ENCODE data around the gene CHAC2.
"Not testable (repeated sequence)": the region's sequence is repeated elsewhere in the genome, so short reads cannot be mapped to it uniquely, and the experiment has no call there.

The CHAC2 gene

DNA sequence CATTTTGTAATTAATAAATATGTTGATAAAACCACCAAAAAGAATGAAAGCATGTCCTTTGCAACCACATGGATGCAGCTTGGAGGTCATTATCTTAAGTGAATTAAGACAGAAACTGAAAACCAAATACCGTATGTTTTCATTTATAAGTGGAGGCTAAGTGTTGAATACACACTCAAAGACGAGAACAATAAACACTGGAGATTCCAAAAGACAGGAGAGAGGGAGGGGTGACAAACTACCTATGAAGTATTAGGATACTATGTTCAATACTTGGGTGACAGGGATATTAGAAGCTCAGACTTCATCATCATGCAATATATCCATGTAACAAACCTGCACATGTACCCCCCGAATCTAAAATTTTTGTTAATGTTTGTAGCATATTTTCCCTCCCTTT is 26.2 kb downstream of the CHAC2 start:
- Histone ChIP-seq H3K9me3 (ENCODE audit: control insufficient read depth, insufficient read depth, low read depth, low read length) (no peaks in the 10 kb centered on the region), H3K9ac (ENCODE audit: low read length) (no peak overlapping the region), H3K27me3 (ENCODE audit: control insufficient read depth, insufficient read depth, low read length) (no peaks in the 10 kb centered on the region), H3K4me1 (ENCODE audit: control insufficient read depth, insufficient read depth, low read length) (no peaks in the 10 kb centered on the region), H3K27ac (ENCODE audit: low read depth, low read length) (no peak overlapping the region), H3K36me3 (ENCODE audit: control insufficient read depth, insufficient read depth, low read length) (peaks cover 36% of the 10 kb centered on the region), H3K4me3 (ENCODE audit: low read depth, low read length) (no peak overlapping the region)

DNA sequence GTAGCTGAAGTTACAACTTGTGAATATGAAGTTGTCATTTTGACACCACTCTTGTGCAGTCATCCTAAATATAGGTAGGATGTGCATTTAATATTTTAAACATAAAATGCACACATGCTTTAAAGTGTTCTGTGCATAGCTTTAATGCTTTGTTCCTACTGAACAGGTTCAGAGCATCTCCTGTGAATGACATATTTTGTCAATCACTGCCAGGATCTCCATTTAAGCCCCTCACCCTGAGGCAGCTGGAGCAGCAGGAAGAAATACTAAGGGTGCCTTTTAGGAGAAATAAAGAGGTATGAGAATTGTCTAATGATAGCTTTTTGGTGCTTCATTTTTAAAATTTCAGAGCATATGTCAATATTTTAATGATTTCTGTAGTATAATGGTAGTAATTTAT is 33.9 kb downstream of the CHAC2 start:
- H3K9me3 ChIP-seq (ENCODE audit: control insufficient read depth, insufficient read depth, low read depth, low read length): no peaks in the 10 kb centered on the region
- H3K27ac ChIP-seq (ENCODE audit: low read depth, low read length): no peak overlapping the region
- peaks cover 72% of the 10 kb centered on the region for H3K36me3 ChIP-seq (ENCODE audit: control insufficient read depth, insufficient read depth, low read length)
- H3K4me3 ChIP-seq (ENCODE audit: low read depth, low read length): no peak overlapping the region
- H3K9ac ChIP-seq (ENCODE audit: low read length): no peak overlapping the region
- no peaks in the 10 kb centered on the region for H3K27me3 ChIP-seq (ENCODE audit: control insufficient read depth, insufficient read depth, low read length)
- H3K4me1 ChIP-seq (ENCODE audit: control insufficient read depth, insufficient read depth, low read length): no peaks in the 10 kb centered on the region

DNA sequence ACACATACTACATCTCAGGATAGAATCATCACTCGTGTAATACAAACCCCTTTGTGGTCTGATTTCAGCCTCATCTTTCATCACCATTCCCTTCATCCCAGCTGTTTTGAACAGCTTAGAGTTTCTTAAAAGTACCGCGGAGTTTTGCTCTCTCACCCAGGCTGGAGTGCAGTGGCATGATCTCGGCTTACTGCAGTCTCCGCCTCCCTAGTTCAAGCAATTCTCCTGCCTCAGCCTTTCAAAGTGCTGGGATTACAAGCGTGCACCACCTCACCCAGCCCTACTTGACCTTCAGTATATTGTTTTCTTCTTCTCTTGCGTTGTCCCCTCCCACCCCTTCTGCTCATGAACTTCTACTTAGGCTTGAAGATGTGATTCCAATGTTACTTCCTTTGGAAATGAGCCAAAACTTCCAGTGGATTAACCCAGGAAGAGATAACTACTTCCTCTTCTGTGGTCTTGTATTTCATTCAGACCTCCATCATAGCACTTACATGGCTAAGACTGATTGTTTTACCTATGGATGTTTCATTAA is 35.1 kb downstream of the CHAC2 start:
- Histone ChIP-seq H3K27me3 (ENCODE audit: control insufficient read depth, insufficient read depth, low read length) (no peaks in the 10 kb centered on the region), H3K9me3 (ENCODE audit: control insufficient read depth, insufficient read depth, low read depth, low read length) (no peaks in the 10 kb centered on the region), H3K9ac (ENCODE audit: low read length) (no peak overlapping the region), H3K4me1 (ENCODE audit: control insufficient read depth, insufficient read depth, low read length) (no peaks in the 10 kb centered on the region), H3K27ac (ENCODE audit: low read depth, low read length) (no peak overlapping the region), H3K4me3 (ENCODE audit: low read depth, low read length) (no peak overlapping the region), H3K36me3 (ENCODE audit: control insufficient read depth, insufficient read depth, low read length) (peaks cover 72% of the 10 kb centered on the region)

DNA sequence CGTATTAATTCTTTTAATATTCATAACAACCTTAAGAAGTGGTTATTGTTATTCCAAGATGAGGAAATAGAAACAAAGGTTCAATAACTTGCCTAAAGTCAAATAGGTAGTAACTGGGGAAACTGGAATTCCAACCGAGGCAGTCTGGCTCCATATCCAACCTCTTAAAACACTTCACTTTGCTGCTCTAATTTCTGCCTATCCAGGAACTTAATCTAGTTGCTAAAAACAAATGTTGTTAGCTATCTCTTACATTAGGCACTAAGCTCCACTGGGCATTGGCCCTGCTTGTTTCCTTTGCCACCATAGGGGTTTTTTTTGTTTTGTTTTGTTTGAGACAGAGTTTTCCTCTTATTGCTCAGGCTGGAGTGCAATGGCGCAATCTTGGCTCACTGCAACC is 44.0 kb downstream of the CHAC2 start:
- no peak overlapping the region for H3K9ac ChIP-seq (ENCODE audit: low read length)
- no peaks in the 10 kb centered on the region for H3K4me1 ChIP-seq (ENCODE audit: control insufficient read depth, insufficient read depth, low read length)
- H3K27me3 ChIP-seq (ENCODE audit: control insufficient read depth, insufficient read depth, low read length): no peaks in the 10 kb centered on the region
- H3K4me3 ChIP-seq (ENCODE audit: low read depth, low read length): no peak overlapping the region
- H3K36me3 ChIP-seq (ENCODE audit: control insufficient read depth, insufficient read depth, low read length): peaks cover 87% of the 10 kb centered on the region
- H3K27ac ChIP-seq (ENCODE audit: low read depth, low read length): no peak overlapping the region
- no peaks in the 10 kb centered on the region for H3K9me3 ChIP-seq (ENCODE audit: control insufficient read depth, insufficient read depth, low read depth, low read length)

DNA sequence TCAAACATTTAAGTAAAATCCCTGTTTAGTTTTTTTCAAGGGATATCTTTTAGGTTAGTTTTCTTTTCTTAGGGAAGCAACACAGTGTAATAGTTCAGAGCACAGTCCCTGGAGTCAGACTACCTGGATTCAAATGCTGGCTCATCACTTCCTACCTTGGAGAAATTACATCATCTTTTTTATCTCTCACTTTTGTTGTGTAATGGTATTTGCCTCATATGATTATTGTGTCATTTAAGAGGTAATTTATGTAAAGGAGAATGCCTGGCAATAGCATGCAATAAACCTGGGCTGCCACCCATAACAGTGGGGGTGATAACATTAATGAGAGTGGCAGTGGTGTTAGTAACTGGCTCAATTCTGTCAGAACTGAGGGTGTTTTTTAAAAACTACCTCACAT is 45.5 kb downstream of the CHAC2 start:
- no peak overlapping the region for H3K4me3 ChIP-seq (ENCODE audit: low read depth, low read length)
- H3K9me3 ChIP-seq (ENCODE audit: control insufficient read depth, insufficient read depth, low read depth, low read length): no peaks in the 10 kb centered on the region
- H3K4me1 ChIP-seq (ENCODE audit: control insufficient read depth, insufficient read depth, low read length): no peaks in the 10 kb centered on the region
- no peak overlapping the region for H3K9ac ChIP-seq (ENCODE audit: low read length)
- no peak overlapping the region for H3K27ac ChIP-seq (ENCODE audit: low read depth, low read length)
- no peaks in the 10 kb centered on the region for H3K27me3 ChIP-seq (ENCODE audit: control insufficient read depth, insufficient read depth, low read length)
- H3K36me3 ChIP-seq (ENCODE audit: control insufficient read depth, insufficient read depth, low read length): peaks cover 78% of the 10 kb centered on the region

DNA sequence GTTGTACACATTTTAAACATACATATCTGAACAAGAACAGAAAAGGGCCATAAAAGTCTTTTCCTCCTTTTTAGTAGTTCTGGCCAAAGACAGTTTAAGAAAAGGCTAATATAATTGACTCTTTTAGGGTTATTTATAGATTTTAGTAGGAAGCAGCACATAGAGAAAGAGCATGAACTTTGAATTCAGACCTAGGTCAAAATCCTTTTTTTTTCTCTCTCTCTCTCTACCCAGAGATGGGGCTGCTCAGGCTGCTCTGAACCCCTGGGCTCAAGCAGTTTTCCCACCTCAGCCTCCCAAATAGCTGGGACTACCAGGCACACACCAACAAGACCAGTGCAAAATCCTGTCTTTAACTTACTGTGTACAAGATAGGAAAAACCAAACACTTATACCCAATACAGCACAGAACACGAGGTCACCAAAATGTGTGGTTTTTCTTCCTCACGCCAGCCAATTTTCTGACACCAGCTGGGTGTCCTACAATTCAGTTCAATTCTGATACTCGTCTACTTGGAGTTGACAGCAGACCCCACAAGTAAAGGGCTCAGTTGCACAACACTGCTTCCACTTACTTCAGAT is 51.3 kb downstream of the CHAC2 start:
- peaks cover 6% of the 10 kb centered on the region; the same call in 1 of the 2 replicates for H3K4me1 ChIP-seq (ENCODE audit: control insufficient read depth, insufficient read depth, low read length)
- H3K9ac ChIP-seq (ENCODE audit: low read length): no peak overlapping the region
- no peaks in the 10 kb centered on the region for H3K9me3 ChIP-seq (ENCODE audit: control insufficient read depth, insufficient read depth, low read depth, low read length)
- peaks cover 34% of the 10 kb centered on the region for H3K36me3 ChIP-seq (ENCODE audit: control insufficient read depth, insufficient read depth, low read length)
- no peak overlapping the region for H3K27ac ChIP-seq (ENCODE audit: low read depth, low read length)
- no peaks in the 10 kb centered on the region for H3K27me3 ChIP-seq (ENCODE audit: control insufficient read depth, insufficient read depth, low read length)
- H3K4me3 ChIP-seq (ENCODE audit: low read depth, low read length): no peak overlapping the region

DNA sequence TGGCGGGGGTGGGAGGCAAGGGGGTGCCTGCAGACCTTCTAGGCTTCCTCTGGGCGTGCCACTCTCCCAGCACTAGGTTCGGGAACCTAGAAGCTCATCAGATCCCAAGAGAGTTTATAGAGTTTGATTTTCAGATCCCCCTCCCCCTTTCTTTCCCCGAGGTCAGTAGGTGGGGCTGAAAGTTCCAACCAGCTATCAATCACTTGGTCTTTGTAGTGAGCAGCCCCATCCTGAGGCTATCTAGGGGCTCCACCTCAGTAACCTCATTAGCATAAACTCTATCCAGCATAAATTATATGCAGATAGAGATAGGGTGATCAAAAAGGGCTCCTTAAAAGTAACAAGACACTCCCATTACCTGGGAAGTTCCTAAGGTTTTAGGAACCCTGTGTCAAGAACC is 52.0 kb downstream of the CHAC2 start:
- no peaks in the 10 kb centered on the region for H3K27me3 ChIP-seq (ENCODE audit: control insufficient read depth, insufficient read depth, low read length)
- H3K9ac ChIP-seq (ENCODE audit: low read length): no peak overlapping the region
- no peak overlapping the region for H3K4me3 ChIP-seq (ENCODE audit: low read depth, low read length)
- no peaks in the 10 kb centered on the region for H3K9me3 ChIP-seq (ENCODE audit: control insufficient read depth, insufficient read depth, low read depth, low read length)
- H3K36me3 ChIP-seq (ENCODE audit: control insufficient read depth, insufficient read depth, low read length): peaks cover 29% of the 10 kb centered on the region
- no peak overlapping the region for H3K27ac ChIP-seq (ENCODE audit: low read depth, low read length)
- H3K4me1 ChIP-seq (ENCODE audit: control insufficient read depth, insufficient read depth, low read length): peaks cover 6% of the 10 kb centered on the region; the same call in 1 of the 2 replicates

DNA sequence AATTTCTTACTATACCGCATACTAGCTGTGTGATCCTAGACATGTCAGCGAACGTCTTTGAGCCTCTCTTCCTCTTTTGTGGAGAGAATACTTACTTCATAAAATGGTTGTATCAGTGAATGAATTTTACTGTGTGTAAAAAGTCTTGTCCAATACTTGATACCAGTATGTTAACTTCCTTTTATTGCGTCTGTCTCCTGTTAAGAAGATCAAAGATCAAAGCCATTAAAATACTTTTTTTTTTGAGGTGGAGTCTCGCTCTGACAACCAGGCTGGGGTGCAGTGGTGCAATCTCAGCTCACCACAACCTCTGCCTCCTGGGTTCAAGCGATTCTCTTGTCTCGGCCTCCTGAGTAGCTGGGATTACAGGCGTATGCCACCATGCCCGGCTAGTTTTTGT is 52.4 kb downstream of the CHAC2 start:
- Histone ChIP-seq H3K4me3 (ENCODE audit: low read depth, low read length) (no peak overlapping the region), H3K9ac (ENCODE audit: low read length) (no peak overlapping the region), H3K9me3 (ENCODE audit: control insufficient read depth, insufficient read depth, low read depth, low read length) (no peaks in the 10 kb centered on the region), H3K27me3 (ENCODE audit: control insufficient read depth, insufficient read depth, low read length) (no peaks in the 10 kb centered on the region), H3K4me1 (ENCODE audit: control insufficient read depth, insufficient read depth, low read length) (peaks cover 6% of the 10 kb centered on the region; the same call in 1 of the 2 replicates), H3K36me3 (ENCODE audit: control insufficient read depth, insufficient read depth, low read length) (peaks cover 27% of the 10 kb centered on the region), H3K27ac (ENCODE audit: low read depth, low read length) (no peak overlapping the region)

DNA sequence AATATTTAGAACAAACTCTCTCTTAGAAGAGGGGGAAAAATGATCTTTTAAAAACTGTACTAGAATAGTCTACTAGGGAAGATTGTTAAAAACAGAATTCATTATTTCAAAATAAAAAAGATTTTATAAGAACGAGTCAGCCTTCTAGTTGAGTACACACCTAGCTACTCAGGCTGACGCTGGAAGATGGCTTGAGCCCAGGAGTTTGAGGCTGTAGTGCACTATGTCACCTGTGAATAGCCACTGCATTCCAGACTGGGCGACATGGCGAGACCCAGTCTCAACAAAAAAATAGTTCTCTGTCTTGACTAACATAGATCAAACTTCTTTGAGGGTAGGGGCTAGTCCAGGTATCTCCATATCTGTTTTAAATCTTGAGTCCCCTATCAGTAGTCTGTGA is 53.1 kb downstream of the CHAC2 start:
- no peak overlapping the region for H3K27ac ChIP-seq (ENCODE audit: low read depth, low read length)
- H3K9ac ChIP-seq (ENCODE audit: low read length): no peak overlapping the region
- no peak overlapping the region for H3K4me3 ChIP-seq (ENCODE audit: low read depth, low read length)
- H3K9me3 ChIP-seq (ENCODE audit: control insufficient read depth, insufficient read depth, low read depth, low read length): no peaks in the 10 kb centered on the region
- no peaks in the 10 kb centered on the region for H3K27me3 ChIP-seq (ENCODE audit: control insufficient read depth, insufficient read depth, low read length)
- H3K36me3 ChIP-seq (ENCODE audit: control insufficient read depth, insufficient read depth, low read length): peaks cover 21% of the 10 kb centered on the region
- peaks cover 6% of the 10 kb centered on the region; the same call in 1 of the 2 replicates for H3K4me1 ChIP-seq (ENCODE audit: control insufficient read depth, insufficient read depth, low read length)

DNA sequence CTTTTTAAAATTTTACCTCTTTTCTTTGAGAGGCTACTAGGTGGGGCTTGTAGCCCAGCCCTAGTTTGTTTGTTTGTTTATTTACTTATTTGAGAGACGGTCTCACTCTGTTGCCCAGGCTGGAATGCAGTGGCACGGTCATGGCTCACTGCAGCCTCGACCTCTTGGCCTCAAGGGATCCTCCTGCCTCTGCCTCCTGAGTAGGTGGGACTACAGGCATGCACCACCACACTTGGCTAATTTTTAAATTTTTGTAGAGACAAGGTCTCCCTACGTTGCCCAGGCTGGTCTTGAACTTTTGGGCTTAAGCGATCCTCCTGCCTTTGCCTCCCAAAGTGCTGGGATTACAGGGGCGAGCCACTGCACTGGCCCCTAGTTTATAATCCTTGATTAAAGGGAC is 54.2 kb downstream of the CHAC2 start:
- Histone ChIP-seq H3K36me3 (ENCODE audit: control insufficient read depth, insufficient read depth, low read length) (peaks cover 16% of the 10 kb centered on the region), H3K4me1 (ENCODE audit: control insufficient read depth, insufficient read depth, low read length) (peaks cover 14% of the 10 kb centered on the region), H3K9ac (ENCODE audit: low read length) (no peak overlapping the region), H3K27ac (ENCODE audit: low read depth, low read length) (no peak overlapping the region), H3K9me3 (ENCODE audit: control insufficient read depth, insufficient read depth, low read depth, low read length) (no peaks in the 10 kb centered on the region), H3K4me3 (ENCODE audit: low read depth, low read length) (no peak overlapping the region), H3K27me3 (ENCODE audit: control insufficient read depth, insufficient read depth, low read length) (no peaks in the 10 kb centered on the region)

DNA sequence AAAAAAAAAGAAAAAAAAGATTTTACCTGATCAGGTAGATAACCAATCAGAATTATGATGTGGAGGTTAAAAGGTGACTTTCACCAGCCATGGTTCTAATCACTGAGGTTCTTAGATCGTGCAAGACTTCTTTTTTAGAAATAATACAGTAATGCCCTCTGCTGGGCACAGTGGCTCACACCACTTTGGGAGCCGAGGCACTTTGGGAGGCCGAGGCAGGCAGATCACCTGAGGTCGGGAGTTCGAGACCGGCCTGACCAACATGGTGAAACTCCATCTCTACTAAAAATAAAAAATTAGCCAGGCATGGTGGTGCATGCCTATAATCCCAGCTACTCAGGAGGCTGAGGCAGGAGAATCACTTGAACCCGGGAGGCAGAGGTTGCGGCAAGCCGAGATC is 56.0 kb downstream of the CHAC2 start:
- peaks cover 10% of the 10 kb centered on the region for H3K36me3 ChIP-seq (ENCODE audit: control insufficient read depth, insufficient read depth, low read length)

More for the DNA sequence above, 56.0 kb downstream of the CHAC2 start:
- H3K9ac ChIP-seq (ENCODE audit: low read length); H3K27ac ChIP-seq (ENCODE audit: low read depth, low read length); H3K9me3 ChIP-seq (ENCODE audit: control insufficient read depth, insufficient read depth, low read depth, low read length); H3K4me3 ChIP-seq (ENCODE audit: low read depth, low read length); H3K27me3 ChIP-seq (ENCODE audit: control insufficient read depth, insufficient read depth, low read length): not testable (repeated sequence)
- peaks cover 25% of the 10 kb centered on the region for H3K4me1 ChIP-seq (ENCODE audit: control insufficient read depth, insufficient read depth, low read length)
